ENCODE results near the gene CRYAA.

GRCh38 chr21:43207043-43207315, 38.2 kb downstream of the CRYAA start:
- TF ChIP-seq CTCF (IDR thresholded peaks at IDR 0.05) (no peak), POLR2A (IDR thresholded peaks at IDR 0.05) (no peak)

Measured in sigmoid colon (tissue), 3 donors.